Raji (cell line): Measurements from ENCODE around the gene FLVCR1.

ENCODE experiments used
- POLR2A ChIP-seq: IDR thresholded peaks from 2 replicates; pipeline ENCODE4 v1.6.1; 2011; ENCODE audit warnings: low read depth, low read length, control low read depth; ENCODE audit not compliant: insufficient read depth

The FLVCR1 gene

GRCh38 chr1:212857992-212858460 lies at the start of gene FLVCR1:
TSS of gene FLVCR1 (plus strand) at chr1:212858275. CDS start at chr1:212858453, 178 bp downstream.
- peak; percentile 75 for TF ChIP-seq POLR2A

- TF ChIP-seq POLR2A, result no peak
Measured at GRCh38 chr1:212814537-212815334, 43.3 kb upstream of the FLVCR1 start.

GRCh38 chr1:212816567-212817278 lies 41.4 kb upstream of the FLVCR1 start:
- no peak for TF ChIP-seq POLR2A

GRCh38 chr1:212819726-212820125 lies 38.3 kb upstream of the FLVCR1 start:
- TF ChIP-seq POLR2A, result no peak

- TF ChIP-seq POLR2A, result no peak
Measured at GRCh38 chr1:212820969-212821368, 37.1 kb upstream of the FLVCR1 start.

GRCh38 chr1:212822956-212823355 lies 35.1 kb upstream of the FLVCR1 start:
- TF ChIP-seq POLR2A, result no peak

GRCh38 chr1:212824201-212824600 lies 33.9 kb upstream of the FLVCR1 start:
- no peak for TF ChIP-seq POLR2A

GRCh38 chr1:212825798-212826452 lies 32.1 kb upstream of the FLVCR1 start:
- no peak for TF ChIP-seq POLR2A

- TF ChIP-seq POLR2A, result no peak
Measured at GRCh38 chr1:212827171-212827776, 30.8 kb upstream of the FLVCR1 start.

GRCh38 chr1:212827831-212828278 lies 30.2 kb upstream of the FLVCR1 start:
- TF ChIP-seq POLR2A, result no peak

- no peak for TF ChIP-seq POLR2A
Measured at GRCh38 chr1:212828395-212828794, 29.7 kb upstream of the FLVCR1 start.

- no peak for TF ChIP-seq POLR2A
Measured at GRCh38 chr1:212838145-212838544, 19.9 kb upstream of the FLVCR1 start.

GRCh38 chr1:212847549-212847948 lies 10.5 kb upstream of the FLVCR1 start, which contains the start of gene SPATA45:
TSS of gene SPATA45 (minus strand) at chr1:212847649. CDS start at chr1:212836149, 11,500 bp downstream.
- TF ChIP-seq POLR2A, result no peak

- no peak for TF ChIP-seq POLR2A
Measured at GRCh38 chr1:212852105-212852688, 5.9 kb upstream of the FLVCR1 start.

- TF ChIP-seq POLR2A, result no peak
Measured at GRCh38 chr1:212853658-212854057, 4.4 kb upstream of the FLVCR1 start.
